Measurements from ENCODE around the gene HJV. TPM values are rescaled to one million over a fixed set of nuclear protein-coding genes. Genes with fewer than 3 reads are reported as not detected.

HJV gene
- total RNA-seq, 1 experiment from 2014 or later = 1.2 TPM

DNA sequence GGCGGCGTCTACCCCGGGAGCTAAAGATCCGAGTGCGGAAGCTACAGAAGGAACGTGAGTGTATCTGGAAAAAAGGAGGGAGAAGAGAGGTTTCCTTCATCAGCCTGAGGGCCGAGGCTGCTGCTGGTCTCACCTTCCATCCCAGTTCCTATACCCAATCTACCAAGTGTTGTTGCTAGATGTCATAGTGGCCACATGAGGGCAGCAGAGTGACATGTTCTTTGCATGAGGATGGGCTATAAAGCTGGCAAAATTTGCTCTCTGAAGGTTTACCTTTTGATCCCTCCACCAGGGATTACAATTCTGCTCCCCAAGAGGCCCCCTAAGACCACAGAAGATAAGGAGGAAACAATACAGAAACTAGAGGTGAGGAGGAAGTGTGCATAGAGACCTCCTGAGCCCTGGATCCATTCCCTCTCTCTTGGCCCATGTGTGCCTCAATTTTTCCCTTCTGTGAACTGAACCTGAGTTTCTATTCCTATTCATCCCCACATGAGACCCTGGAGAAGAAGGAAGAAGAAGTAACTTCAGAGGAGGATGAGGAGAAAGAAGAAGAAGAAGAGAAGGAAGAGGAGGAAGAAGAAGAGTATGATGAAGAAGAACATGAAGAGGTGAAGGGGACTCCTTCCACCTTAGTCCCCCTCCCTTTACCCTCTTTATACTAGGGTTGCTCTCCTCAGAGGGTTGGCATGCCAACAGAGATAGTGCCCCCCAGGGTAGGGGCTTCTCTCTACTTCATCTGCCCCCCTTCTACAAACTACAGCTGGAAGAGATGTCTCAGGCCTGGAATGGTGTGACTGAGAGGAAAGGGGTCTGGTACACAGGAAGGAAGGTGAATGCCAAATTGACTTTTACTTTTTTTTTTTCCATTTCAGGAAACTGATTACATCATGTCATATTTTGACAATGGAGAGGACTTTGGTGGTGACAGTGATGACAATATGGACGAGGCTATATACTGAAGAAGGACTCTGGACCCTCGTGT lies 43.8 kb downstream of the HJV start:
- peak; percentile 81 for DNase-seq (ENCODE audit: low read depth)

DNA sequence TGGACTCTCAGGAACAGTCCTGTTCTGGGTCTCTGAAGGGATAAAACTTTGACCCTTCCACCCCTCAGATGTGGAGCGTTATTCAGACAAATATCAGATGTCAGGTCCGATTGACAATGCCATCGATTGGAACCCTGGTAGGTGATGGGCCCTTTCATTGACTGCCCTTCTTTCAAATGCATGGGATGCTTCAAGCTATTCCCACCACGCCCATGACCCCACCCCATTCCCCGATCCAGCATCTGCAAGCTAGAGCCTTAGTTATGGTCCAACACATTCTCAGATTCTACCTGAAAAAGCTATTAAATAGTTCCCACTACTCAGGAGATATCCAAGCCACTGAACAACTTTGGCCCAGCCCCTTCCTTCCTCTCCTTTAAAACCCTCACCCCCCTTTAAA lies 44.5 kb downstream of the HJV start:
- no peak for DNase-seq (ENCODE audit: low read depth)

DNA sequence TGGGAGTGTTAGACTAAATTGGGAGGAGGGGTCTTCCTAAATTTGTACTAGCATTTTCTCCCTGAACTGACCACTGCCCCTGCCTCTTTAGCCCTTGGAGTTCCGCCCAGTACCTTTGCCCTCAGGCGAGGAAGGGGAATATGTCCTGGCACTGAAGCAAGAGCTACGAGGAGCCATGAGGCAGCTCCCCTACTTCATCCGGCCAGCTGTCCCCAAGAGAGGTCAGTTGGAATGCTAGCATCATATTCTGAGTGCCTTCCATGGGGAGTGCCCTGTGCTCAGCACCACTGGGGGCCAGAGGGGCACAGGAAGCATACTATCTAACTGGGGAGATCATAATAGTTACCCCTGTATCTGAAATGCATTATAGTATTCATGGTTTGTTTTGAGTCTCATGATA lies 46.3 kb downstream of the HJV start:
- peak; percentile 50 for DNase-seq (ENCODE audit: low read depth)

DNA sequence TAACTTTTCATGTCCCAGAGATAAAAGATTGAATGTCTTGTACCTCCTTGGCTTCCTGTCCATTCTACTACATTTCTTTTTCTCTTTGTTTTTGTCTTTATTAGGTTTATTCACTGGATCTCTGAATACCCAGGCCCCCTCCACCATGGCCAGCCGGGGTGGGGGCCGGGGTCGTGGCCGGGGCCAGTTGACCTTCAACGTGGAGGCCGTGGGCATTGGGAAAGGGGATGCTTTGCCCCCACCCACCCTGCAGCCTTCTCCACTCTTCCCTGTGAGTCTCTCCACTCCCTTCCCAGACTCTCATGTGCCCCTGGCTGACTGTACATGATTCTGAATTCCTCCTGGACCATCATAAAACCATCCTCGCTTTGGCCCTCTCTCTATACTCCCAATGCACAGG lies 46.8 kb downstream of the HJV start:
- no peak for DNase-seq (ENCODE audit: low read depth)

DNA sequence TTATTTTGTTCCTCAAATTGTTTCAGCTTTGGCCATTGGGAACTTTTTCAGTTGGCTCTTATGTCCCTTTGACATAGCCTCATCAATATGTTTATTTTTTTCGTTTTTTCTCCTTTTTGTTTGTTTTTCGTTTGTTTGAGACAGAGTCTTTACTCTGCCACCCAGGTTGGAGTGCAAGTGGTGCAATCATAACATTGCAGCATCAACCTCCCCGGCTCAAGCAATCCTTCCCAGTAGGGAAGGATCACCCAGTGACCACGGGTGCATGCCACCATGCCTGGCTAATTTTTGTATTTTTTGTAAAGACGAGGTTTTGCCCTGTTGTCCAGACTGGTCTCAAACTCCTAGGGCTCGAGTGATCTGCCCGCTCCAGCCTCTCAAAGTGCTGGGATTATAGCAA lies 49.0 kb downstream of the HJV start:
- no peak for DNase-seq (ENCODE audit: low read depth)

Other genes with a start within 250 kb of the HJV start
- gene RNF115, start 197.6 kb downstream of the HJV start, total RNA-seq (2014; rRNA removed) = 10.4 and 13.3 TPM in 2 replicates
- gene POLR3C, start 197.5 kb downstream of the HJV start, total RNA-seq (2014; rRNA removed) = 36.5 and 43.6 TPM in 2 replicates
- gene NUDT17, start 176.1 kb downstream of the HJV start, total RNA-seq (2014; rRNA removed) = 2.4 and 5.6 TPM in 2 replicates
- 44.1 and 49.4 TPM in 2 replicates for gene PIAS3, start 162.7 kb downstream of the HJV start, total RNA-seq (2014; rRNA removed)
- 1.5 and 2.3 TPM in 2 replicates for gene ANKRD35, start 135.9 kb downstream of the HJV start, total RNA-seq (2014; rRNA removed)
- 113 and 135 TPM in 2 replicates for gene ITGA10, start 111.7 kb downstream of the HJV start, total RNA-seq (2014; rRNA removed)
- gene PEX11B, start 103.0 kb downstream of the HJV start, total RNA-seq (2014; rRNA removed) = 38.7 and 40.1 TPM in 2 replicates
- gene RBM8A, start 94.3 kb downstream of the HJV start, total RNA-seq (2014; rRNA removed) = 278 and 284 TPM in 2 replicates
- gene LIX1L, start 63.7 kb downstream of the HJV start, total RNA-seq (2014; rRNA removed) = 35.0 and 37.4 TPM in 2 replicates
- 2.9 and 3.1 TPM in 2 replicates for gene ANKRD34A, start 57.2 kb downstream of the HJV start, total RNA-seq (2014; rRNA removed)
- 27.8 and 32.0 TPM in 2 replicates for gene POLR3GL, start 57.0 kb downstream of the HJV start, total RNA-seq (2014; rRNA removed)
- 104 and 114 TPM in 2 replicates for gene TXNIP, start 25.2 kb downstream of the HJV start, total RNA-seq (2014; rRNA removed)
- 1.2 and 1.3 TPM in 2 replicates for gene NBPF10, start 123.1 kb upstream of the HJV start, total RNA-seq (2014; rRNA removed)
- gene NOTCH2NLA, start 207.3 kb upstream of the HJV start, total RNA-seq (2014; rRNA removed) = 70.1 and 76.4 TPM in 2 replicates

Measured in LHCN-M2 (cell line).